NCI-H1694 (cell line): ENCODE results near the gene LINC00237.

ENCODE experiments used
- DNase-seq: peaks from one replicate; lab custom pipeline; 2025; lab: John Stamatoyannopoulos, UW

LINC00237 gene

GRCh38 chr20:21047981-21048380 lies 58.2 kb downstream of the LINC00237 start:
- no peak for DNase-seq

DNA sequence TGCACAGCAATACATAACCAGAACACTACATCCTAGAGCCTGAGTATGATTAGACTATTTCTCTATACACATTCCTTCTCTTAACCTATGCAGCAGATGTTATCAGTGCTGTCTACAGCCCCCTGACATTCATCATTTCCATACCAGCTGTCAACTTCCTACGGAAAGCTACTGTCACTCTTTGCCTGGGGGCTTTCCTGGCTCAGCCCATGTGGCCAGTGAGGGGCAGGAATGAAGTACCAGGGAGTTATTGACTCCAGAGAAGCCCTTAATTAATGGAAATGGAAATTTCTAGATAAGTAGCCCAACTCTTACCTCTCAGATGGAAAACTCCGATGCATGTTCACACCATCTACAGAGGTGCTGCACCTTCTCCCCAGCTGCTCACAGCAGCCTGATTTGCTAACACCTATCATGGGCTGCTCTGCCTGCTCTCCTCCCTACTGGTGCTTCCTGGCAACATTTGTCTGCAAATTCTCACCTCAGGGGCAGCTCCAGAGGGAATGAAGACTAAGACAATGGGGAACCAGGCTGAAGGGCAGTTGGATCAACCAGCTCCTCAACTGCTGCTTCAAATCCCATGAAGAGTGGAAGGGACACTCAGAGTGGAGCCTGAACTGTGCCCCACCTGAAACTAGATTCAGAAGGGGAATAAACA lies 59.6 kb downstream of the LINC00237 start:
- no peak for DNase-seq
